ENCODE data around the gene BSCL2. TPM values are rescaled to one million over a fixed set of nuclear protein-coding genes. Genes with fewer than 3 reads are reported as not detected.

BSCL2 gene
- total RNA-seq, 1 experiment from 2014 or later, result 97.2 TPM

GRCh38 chr11:62753736-62754603, 46.7 kb upstream of the BSCL2 start, which contains the start of gene ZBTB3:
Gene ZBTB3 (minus strand): TSS chr11:62754160. CDS start chr11:62753664, 496 bp downstream.
- no peaks in the 10 kb centered on the region; the same call in 1 of the 2 replicates for H3K27me3 Mint-ChIP-seq (ENCODE audit: low read depth)
- H3K4me1 Mint-ChIP-seq, result peaks cover 28% of the 10 kb centered on the region
- 0 out of 2 replicates have a peak, but pooled peaks have one; percentile 55 for TF ChIP-seq ZNF281 (CRISPR knock-in tag; IDR thresholded peaks at IDR 0.05)
- TF ChIP-seq NR2C2 (CRISPR knock-in tag; IDR thresholded peaks at IDR 0.05), result no peak
- TF ChIP-seq MAX (CRISPR knock-in tag; IDR thresholded peaks at IDR 0.05), result peak; percentile 68; the same call in 1 of the 2 replicates
- no peak for TF ChIP-seq ZNF423 (CRISPR knock-in tag; IDR thresholded peaks at IDR 0.05)
- TF ChIP-seq RELA (CRISPR knock-in tag; IDR thresholded peaks at IDR 0.05; ENCODE audit: borderline replicate concordance), result no peak
- 0 out of 2 replicates have a peak, but pooled peaks have one; percentile 7 for TF ChIP-seq FOXP1 (CRISPR knock-in tag; IDR thresholded peaks at IDR 0.05; ENCODE audit: borderline replicate concordance)
- TF ChIP-seq NFYB (CRISPR knock-in tag; conservative IDR thresholded peaks at IDR 0.05; ENCODE audit: low read depth), result peak; percentile 95
- TF ChIP-seq E2F1 (CRISPR knock-in tag; IDR thresholded peaks at IDR 0.05), result 0 out of 2 replicates have a peak, but pooled peaks have one; percentile 42
- peak; percentile 92 for TF ChIP-seq ZMAT4 (CRISPR knock-in tag; IDR thresholded peaks at IDR 0.05)
- no peak for TF ChIP-seq NFE2L1 (CRISPR knock-in tag; IDR thresholded peaks at IDR 0.05)
- TF ChIP-seq PRRX2 (CRISPR knock-in tag; IDR thresholded peaks at IDR 0.05), result peak; percentile 85; the same call in 1 of the 2 replicates
- TF ChIP-seq USF1 (CRISPR knock-in tag; IDR thresholded peaks at IDR 0.05), result 0 out of 2 replicates have a peak, but pooled peaks have one; percentile 26
- TF ChIP-seq ETV6 (CRISPR knock-in tag; IDR thresholded peaks at IDR 0.05), result peak; percentile 12; the same call in 1 of the 2 replicates
- TF ChIP-seq CREM (CRISPR knock-in tag; IDR thresholded peaks at IDR 0.05), result 0 out of 2 replicates have a peak, but pooled peaks have one; percentile 21
- peak; percentile 88 for TF ChIP-seq SP1 (CRISPR knock-in tag; conservative IDR thresholded peaks at IDR 0.05)
- peak; percentile 77; the same call in 1 of the 2 replicates for TF ChIP-seq ERG (CRISPR knock-in tag; IDR thresholded peaks at IDR 0.05)
- H3K27ac Mint-ChIP-seq, result peak within 1 kb of the TSS; percentile 99
- DNase-seq (ENCODE audit: low spot score) (peak; percentile 97), ATAC-seq (peak; percentile 91)
- H3K4me3 Mint-ChIP-seq, result peak within 1 kb of the TSS; percentile 95
- no peaks in the 10 kb centered on the region for H3K9me3 Mint-ChIP-seq
- ChIA-PET POLR2A (interaction anchor here (0.6 to 2.5 kb wide), 19 partner anchors 15 to 162 kb away, joined by 3 to 30 read pairs (median 8); partner anchors contain the start of genes B3GAT3, BSCL2, C11orf98 and CSKMT), CTCF (interaction anchor here (0.7 to 2.7 kb wide), 25 partner anchors 8 to 414 kb away, joined by 3 to 67 read pairs (median 4); partner anchors contain the start of genes BSCL2, GNG3, HNRNPUL2 and LBHD1)
- H3K36me3 Mint-ChIP-seq, result peaks cover 38% of the 10 kb centered on the region
